ENCODE results near the gene OTOG.

DNA sequence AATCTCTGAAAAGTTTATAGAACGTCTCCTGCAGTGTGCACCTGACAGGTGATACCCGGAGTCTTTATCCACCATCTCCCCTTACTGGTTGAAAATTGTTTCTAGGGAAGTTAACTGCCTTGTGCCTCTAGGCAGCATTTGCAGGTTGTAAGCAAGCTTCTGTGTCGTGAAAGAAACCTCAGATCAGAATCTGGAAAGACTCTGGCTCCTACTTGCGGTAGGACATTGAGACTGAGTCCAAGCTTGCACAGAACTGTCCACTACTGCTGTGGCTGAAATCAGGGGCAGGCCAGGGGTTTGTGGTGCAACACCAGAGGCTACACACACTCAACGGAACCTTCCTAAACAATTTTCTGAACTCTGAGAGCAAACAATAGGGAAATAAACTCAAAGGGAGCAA is 137.5 kb downstream of the OTOG start:
- TF ChIP-seq, protein P1, sequence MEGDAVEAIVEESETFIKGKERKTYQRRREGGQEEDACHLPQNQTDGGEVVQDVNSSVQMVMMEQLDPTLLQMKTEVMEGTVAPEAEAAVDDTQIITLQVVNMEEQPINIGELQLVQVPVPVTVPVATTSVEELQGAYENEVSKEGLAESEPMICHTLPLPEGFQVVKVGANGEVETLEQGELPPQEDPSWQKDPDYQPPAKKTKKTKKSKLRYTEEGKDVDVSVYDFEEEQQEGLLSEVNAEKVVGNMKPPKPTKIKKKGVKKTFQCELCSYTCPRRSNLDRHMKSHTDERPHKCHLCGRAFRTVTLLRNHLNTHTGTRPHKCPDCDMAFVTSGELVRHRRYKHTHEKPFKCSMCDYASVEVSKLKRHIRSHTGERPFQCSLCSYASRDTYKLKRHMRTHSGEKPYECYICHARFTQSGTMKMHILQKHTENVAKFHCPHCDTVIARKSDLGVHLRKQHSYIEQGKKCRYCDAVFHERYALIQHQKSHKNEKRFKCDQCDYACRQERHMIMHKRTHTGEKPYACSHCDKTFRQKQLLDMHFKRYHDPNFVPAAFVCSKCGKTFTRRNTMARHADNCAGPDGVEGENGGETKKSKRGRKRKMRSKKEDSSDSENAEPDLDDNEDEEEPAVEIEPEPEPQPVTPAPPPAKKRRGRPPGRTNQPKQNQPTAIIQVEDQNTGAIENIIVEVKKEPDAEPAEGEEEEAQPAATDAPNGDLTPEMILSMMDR (IDR thresholded peaks at IDR 0.05): no peak
- TF ChIP-seq POLR2A (IDR thresholded peaks at IDR 0.05): no peak

All from Peyer's patch (tissue), 4 donors.